SKM-1 (cell line): ENCODE results near the gene CCDC185.
"Not testable (repeated sequence)": the region's sequence is repeated elsewhere in the genome, so short reads cannot be mapped to it uniquely, and the experiment has no call there.

Experiments
- DNase-seq: peaks from one replicate; lab custom pipeline; 2025; ENCODE audit not compliant: unreplicated experiment; lab: John Stamatoyannopoulos, UW

Gene CCDC185

GRCh38 chr1:223394242-223394641, 1.0 kb downstream of the CCDC185 start:
- DNase-seq: no peak

GRCh38 chr1:223394706-223395105, 1.5 kb downstream of the CCDC185 start:
- no peak for DNase-seq

GRCh38 chr1:223399393-223399792, 6.2 kb downstream of the CCDC185 start:
- DNase-seq: not testable (repeated sequence)

- no peak for DNase-seq
These were observed 8.9 kb downstream of the CCDC185 start for GRCh38 chr1:223401873-223402789.

GRCh38 chr1:223402790-223403142, 9.6 kb downstream of the CCDC185 start:
- DNase-seq: no peak

GRCh38 chr1:223403184-223403815, 10.1 kb downstream of the CCDC185 start:
- DNase-seq: no peak

DNA sequence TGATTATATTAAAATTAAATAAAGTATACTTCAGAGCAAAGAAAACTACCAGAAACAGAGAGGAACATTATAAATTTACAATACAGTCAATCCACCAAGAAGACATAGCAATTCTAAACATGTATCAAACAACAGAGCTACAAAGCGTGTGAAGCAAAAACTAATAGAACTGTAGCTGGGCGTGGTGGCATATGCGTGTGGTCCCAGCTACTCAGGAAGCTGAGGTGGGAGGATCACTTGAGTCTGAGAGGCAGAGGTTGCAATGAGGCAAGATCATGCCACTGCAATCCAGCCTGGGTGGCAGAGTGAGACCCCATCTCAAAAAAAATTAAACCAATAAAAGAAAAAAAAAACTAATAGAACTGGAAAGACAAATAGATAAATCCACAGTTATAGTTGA, 12.3 kb downstream of the CCDC185 start:
- DNase-seq: no peak

DNA sequence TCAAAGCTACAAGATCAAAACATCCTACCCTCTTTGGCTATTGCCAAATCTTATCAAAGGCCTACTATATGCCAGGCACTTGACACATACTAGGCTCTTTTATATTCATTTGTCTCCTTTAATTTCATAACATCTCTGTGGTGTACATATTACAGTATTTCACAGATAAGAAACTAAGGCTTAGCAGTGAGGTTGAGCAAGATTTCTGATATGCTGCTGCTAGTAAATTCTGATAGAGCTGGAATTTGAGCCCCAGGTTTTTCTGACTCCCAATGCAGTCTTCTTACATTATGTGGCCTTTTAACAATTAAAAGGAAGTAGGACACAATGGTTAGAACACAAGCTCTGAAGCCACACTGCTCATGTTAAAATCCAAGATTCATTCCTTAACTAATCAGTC, 16.8 kb downstream of the CCDC185 start:
- no peak for DNase-seq

DNA sequence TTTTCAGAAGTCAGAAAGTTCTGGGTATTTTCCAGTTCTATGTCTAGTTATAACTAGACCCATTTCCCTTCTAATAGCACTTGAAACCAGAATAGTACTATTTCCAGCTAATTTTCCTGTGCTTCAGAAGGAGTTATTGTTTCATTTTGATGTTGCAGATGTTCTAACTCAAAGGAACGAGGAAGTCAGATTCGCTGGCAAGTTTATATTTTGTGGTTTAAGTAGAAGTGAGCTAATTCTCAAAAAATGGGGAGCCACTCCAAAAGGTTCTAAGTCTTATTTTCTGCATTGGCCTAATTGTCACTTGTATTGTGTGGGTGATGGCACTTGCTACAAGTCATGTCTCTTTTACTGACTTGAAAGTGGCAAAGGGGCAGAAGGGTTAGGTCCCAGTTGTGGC, 18.1 kb downstream of the CCDC185 start:
- no peak for DNase-seq

DNA sequence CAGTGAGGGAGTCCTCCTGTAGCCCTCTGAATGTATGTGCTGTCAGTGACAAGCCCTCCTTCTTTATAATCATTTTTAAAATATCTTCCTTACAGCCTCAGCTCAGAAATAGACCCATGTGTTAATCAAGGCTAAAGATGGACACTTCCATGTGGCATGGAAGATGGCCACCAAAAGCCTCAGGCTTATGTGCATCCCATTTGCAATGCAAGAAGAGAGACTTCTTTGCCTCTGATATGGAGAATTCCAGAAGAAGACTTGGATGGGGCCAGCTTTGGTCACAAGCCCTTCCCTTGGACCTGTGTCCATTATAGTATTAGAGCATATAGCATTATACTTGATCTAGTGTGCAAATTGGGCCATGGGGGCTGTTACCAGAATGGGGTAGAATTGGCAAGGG, 18.5 kb downstream of the CCDC185 start:
- DNase-seq: no peak

- no peak for DNase-seq
These were observed 20.0 kb downstream of the CCDC185 start for GRCh38 chr1:223413216-223413615.

DNA sequence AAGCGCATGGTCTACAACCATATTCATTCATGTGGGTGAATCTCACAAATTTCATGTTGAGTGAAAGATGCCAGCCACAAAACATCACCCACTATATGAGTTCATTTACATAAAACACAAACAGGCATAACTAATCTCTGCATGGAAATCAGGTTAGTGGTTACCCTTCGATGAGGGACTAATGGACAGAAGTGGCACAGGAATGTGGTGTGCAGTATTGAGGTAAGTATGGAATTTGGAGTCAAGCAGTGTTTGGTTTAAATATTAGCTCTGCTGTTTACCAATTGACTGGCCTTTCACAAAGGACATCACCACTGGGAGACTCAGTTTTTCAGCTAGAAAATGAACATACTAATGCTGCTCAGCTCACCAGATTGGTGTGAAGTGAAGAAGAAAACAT, 24.2 kb downstream of the CCDC185 start:
- no peak for DNase-seq

DNA sequence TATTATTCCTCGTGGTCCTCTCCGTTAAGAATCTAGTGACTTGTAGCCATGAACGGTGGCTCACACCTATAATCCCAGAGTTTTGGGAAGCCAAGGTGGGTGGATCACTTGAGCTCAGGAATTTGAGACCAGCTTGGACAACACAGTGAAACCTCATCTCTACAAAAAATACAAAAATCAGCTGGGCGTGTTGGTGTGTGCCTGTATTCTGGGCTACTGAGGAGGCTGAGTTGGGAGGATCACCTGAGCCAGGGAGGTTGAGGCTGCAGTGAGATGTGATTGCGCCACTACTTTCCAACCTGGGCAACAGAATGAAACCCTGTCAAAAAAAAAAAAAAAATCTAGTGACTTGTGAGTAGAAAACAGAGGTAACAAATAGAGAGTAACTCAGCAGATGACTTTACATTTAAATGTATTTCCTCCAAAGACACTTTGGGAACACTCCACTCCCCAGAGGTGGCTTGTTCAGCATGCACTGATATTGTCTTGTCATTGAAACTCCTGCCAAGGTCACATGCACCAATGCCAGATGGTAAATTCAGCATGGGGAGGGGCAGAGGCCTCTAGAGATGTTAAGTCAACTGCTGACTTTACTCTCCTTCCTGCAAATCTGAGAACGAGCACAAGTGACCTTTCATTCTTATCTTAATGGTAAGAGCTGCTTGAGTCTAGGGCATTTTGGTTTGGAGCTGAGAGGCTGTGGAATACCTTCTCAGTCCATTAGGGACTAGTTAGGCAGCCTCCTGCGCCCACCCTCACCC, 24.9 kb downstream of the CCDC185 start:
- no peak for DNase-seq

GRCh38 chr1:223419115-223419514, 25.9 kb downstream of the CCDC185 start:
- DNase-seq: no peak

- DNase-seq: no peak
These were observed 26.3 kb downstream of the CCDC185 start for GRCh38 chr1:223419561-223419960.

DNA sequence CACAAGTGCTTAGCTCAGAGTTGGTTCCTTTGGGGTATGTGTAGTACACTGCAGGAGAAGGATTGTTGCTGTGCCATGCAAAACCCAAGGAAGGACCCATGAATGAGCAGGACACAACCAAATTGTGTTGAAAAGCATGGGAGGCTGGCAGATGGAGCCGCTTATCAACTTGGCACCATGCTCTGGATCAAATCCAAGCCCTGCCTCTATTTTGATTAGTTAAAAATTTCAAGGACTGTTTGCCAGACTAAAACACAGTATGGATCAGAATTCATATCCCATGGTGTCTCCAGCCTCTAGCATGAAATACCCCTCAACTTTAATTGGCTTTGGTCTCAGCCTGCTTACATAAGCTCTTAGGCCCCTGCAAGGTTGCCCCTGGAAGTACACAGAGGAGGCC, 27.8 kb downstream of the CCDC185 start:
- DNase-seq: no peak

- DNase-seq: no peak
These were observed 28.5 kb downstream of the CCDC185 start for GRCh38 chr1:223421676-223422075.

GRCh38 chr1:223422911-223423310, 29.7 kb downstream of the CCDC185 start:
- no peak for DNase-seq

DNA sequence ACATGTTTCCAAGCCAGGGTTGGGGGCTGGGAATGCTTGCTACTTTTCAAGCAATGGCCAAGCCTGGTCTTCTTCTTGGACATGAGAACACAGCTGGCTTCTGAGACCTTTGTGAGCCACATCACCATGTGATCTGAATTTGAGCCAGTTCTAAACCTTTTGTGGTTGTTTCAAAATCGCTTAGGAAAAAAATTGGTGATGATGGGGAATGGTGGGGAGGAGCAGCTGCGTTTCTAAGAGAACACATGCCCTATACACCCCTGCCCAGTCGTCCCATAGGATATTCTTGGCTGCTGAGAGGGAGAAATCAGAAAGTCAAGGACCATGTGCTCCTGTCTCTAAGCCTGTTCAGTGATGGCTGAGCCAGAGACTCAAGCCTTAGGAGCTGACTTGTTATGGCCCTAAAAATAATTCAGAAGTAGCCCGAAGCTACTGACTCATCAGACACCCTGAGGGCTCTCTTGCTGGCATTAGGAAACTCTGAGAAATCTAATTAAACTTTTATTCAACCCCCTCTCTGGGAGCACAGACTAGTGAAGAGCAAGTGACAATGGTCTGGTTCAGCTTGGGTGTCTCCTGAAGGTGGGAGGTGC, 30.5 kb downstream of the CCDC185 start:
- DNase-seq: no peak

DNA sequence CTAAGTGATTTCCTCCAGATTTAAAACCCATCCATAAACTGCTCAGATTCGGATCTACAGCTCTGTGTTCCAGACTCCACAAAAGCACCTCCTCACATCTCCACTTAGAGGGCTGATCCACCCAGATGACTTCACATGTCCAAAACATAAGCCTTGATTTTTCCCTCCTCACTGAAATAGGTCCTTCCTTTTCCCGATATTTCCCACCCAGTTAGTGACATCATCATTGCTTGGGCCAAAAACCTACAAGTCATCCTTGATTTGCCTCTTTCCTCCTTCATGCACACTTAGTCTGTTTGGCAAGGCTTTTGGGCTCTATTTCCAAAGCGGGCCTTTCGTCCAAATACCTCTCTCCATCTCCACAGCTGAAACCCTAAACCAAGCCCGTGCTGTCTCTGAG, 32.3 kb downstream of the CCDC185 start:
- DNase-seq: no peak

DNA sequence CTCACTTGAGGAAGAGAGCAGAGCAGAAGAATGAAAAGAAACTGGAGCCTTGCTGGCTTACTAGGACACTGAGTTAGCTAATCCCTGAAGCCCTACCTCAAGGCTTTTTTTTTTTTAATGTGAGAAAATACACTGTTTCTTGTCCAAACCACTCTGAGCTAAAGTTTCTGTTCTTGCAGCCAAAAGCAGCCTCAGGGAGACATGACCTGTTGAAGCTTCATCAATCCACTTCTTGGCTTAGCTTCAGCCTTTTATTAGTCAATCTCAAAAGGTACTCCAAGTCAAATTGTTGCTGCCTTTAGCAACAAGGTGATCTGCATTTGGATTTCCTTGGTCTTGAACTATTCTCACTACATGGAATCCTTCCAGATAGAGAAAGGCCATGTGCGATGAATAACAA, 33.7 kb downstream of the CCDC185 start:
- DNase-seq: no peak
